Ascending aorta (tissue), 2 donors: Measurements from ENCODE around the gene SNX10. TPM values are rescaled to one million over a fixed set of nuclear protein-coding genes. Genes with fewer than 3 reads are reported as not detected.

ENCODE experiments used
- DNase-seq, 2 donors: peaks; one replicate each; pipeline ENCODE4 v3.0.0-alpha.2; 2019; ENCODE audit warnings: low spot score in 2 of 2
- H3K27ac ChIP-seq, 2 donors: fragments of 200-600 bp; sonication (generic); one replicate each; pipeline ENCODE4 v1.5.1; 2016 to 2017; ENCODE audit warnings: mild to moderate bottlenecking in 1 of 2
- H3K27me3 ChIP-seq: fragments of 200-600 bp; sonication (generic); one replicate; pipeline ENCODE4 v1.5.1; 2017
- H3K36me3 ChIP-seq, 2 donors: fragments of 200-600 bp; sonication (generic); one replicate each; pipeline ENCODE4 v1.5.1; 2016
- H3K4me1 ChIP-seq, 2 donors: fragments of 200-600 bp; sonication (generic); one replicate each; pipeline ENCODE4 v1.5.1; 2016 to 2017; ENCODE audit warnings: mild to moderate bottlenecking in 1 of 2
- H3K4me3 ChIP-seq, 2 donors: fragments of 200-600 bp; sonication (generic); one replicate each; pipeline ENCODE4 v1.5.1; 2016 to 2017; ENCODE audit warnings: mild to moderate bottlenecking in 1 of 2
- H3K9me3 ChIP-seq, 2 donors: fragments of 200-600 bp; sonication (generic); one replicate each; pipeline ENCODE4 v1.5.1; 2016
- intact Hi-C: fragments of 100-400 bp; cut with DNase I; formaldehyde crosslinking; loops from one replicate; pipeline ENCODE4 v1.15.1; 2023
- total RNA-seq: library from RNA; depleted of rRNA; stranded (reverse); fragments of >200 nt; gene quantifications from one replicate; pipeline ENCODE4 v1.1.0, GENCODE V29; 2016
- TF ChIP-seq, protein P1 (sequence below), 3 experiments: fragments of 200-600 bp in 2 of 3; fragments of 450-650 bp in 1 of 3; sonication (generic) in 2 of 3; IDR thresholded peaks; one replicate each; pipeline ENCODE4 v1.5.1; 2016 to 2019; ENCODE audit warnings: antibody characterized with exemption in 3 of 3, mild to moderate bottlenecking in 1 of 3, moderate library complexity in 1 of 3

The SNX10 gene
- total RNA-seq, 1 donor from 2014 or later: 3.5 TPM

DNA sequence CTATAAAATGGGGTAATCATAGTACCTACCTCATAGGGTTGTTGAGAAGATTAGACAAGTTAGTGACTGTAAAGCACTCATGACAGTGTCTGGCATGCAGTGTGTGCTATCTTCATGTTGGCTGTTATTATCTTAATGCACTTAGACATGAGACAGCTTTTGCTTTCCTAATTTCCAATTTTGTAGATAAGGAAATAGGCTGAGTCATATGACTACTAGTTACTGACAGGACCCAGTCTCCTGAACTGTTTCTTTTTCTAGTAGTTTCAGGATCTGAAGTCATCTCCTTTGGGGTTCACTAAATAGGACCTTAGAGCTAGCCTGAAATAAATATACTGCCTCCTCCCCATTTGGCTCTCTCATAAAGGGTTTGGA, 74.2 kb downstream of the SNX10 start:
- no peak for DNase-seq
- no peaks in the 10 kb centered on the region for H3K4me1 ChIP-seq
- intact Hi-C loops: loop anchor here (1.0 to 10.0 kb wide), 6 partner anchors 275 to 981 kb away; no protein-coding TSS in a partner anchor
- H3K4me3 ChIP-seq: no peak overlapping the region
- H3K27ac ChIP-seq: no peak overlapping the region
- H3K36me3 ChIP-seq: no peaks in the 10 kb centered on the region
- no peaks in the 10 kb centered on the region for H3K27me3 ChIP-seq
- TF ChIP-seq, protein P1, sequence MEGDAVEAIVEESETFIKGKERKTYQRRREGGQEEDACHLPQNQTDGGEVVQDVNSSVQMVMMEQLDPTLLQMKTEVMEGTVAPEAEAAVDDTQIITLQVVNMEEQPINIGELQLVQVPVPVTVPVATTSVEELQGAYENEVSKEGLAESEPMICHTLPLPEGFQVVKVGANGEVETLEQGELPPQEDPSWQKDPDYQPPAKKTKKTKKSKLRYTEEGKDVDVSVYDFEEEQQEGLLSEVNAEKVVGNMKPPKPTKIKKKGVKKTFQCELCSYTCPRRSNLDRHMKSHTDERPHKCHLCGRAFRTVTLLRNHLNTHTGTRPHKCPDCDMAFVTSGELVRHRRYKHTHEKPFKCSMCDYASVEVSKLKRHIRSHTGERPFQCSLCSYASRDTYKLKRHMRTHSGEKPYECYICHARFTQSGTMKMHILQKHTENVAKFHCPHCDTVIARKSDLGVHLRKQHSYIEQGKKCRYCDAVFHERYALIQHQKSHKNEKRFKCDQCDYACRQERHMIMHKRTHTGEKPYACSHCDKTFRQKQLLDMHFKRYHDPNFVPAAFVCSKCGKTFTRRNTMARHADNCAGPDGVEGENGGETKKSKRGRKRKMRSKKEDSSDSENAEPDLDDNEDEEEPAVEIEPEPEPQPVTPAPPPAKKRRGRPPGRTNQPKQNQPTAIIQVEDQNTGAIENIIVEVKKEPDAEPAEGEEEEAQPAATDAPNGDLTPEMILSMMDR (IDR thresholded peaks at IDR 0.05): no peak
- no peaks in the 10 kb centered on the region for H3K9me3 ChIP-seq

DNA sequence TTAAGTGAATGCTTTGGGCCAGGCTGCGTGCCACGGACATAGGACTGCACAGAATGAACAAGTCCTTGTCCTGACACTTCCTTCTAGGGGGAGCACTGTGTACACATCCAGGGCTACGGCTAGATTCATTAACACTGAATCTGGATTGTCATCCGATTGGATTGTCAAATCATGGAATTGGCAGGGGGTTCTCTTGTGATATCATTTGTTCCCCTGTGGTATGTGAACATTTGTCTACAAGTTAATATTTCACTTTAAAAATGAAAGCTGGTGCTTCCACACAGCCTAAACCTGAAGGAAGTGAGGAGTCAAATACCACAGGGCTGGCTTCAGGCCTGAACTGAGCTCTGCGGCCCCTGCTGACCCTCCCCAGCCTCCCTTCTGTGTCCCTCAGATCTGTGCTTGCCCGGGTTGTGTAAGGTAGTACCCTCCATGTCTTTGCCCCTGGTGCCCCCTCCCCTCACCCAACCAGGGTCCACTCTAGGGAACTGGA, 75.6 kb downstream of the SNX10 start:
- Histone ChIP-seq H3K9me3 (no peaks in the 10 kb centered on the region), H3K36me3 (no peaks in the 10 kb centered on the region), H3K4me1 (no peaks in the 10 kb centered on the region), H3K27me3 (no peaks in the 10 kb centered on the region), H3K4me3 (no peak overlapping the region), H3K27ac (no peak overlapping the region)
- TF ChIP-seq, protein P1 (IDR thresholded peaks at IDR 0.05): no peak
- no peak for DNase-seq
- intact Hi-C loops: loop anchor here (5.0 to 10.0 kb wide), 4 partner anchors 300 to 982 kb away; no protein-coding TSS in a partner anchor

DNA sequence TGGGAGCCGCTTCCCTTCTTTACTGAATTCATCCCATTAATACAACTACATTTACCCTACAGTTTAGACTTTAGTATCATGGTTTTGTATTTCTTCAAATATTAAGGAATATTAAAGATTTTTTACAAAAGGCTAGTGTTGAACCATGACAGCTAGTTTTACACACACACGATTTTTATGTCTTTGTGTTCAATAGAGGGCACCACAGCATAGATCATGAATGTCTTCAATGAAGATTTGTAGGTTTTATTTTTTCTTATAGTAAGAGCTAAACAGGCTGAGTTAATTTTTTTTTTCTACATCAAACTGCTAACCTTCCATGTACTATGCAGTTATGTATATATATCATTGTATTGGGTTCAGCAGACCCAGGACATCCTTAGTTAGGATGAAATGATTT, 76.9 kb downstream of the SNX10 start:
- TF ChIP-seq, protein P1 (IDR thresholded peaks at IDR 0.05): no peak
- intact Hi-C loops: loop anchor here (5.0 to 10.0 kb wide), 4 partner anchors 299 to 984 kb away; no protein-coding TSS in a partner anchor
- no peaks in the 10 kb centered on the region for H3K27me3 ChIP-seq

DNA sequence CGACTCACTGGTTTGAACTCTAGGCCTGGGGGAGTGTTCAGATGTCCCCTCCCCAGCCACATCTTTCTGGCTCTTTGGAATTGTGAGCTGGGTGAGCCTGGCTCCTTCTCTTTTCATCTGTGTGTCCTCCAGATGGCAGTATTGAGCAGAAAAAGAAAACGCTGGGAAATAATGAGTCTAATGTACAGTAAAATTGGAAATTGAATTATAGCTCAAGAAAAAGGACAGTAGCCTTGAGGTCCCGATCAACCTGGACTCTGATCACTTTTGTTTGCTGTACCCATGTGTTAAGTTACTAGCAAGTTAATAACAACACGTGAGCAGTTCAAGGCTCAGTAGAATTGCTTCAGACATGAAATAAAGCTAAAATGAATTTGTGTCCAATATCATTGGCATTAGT, 77.9 kb downstream of the SNX10 start:
- H3K4me1 ChIP-seq: no peaks in the 10 kb centered on the region
- intact Hi-C loops: loop anchor here (1.0 to 10.0 kb wide), 5 partner anchors 298 to 985 kb away; no protein-coding TSS in a partner anchor

More for the DNA sequence above, 76.9 kb downstream of the SNX10 start:
- Histone ChIP-seq H3K27ac (no peak overlapping the region), H3K9me3 (no peaks in the 10 kb centered on the region), H3K36me3 (no peaks in the 10 kb centered on the region), H3K4me1 (no peaks in the 10 kb centered on the region), H3K4me3 (no peak overlapping the region)
- no peak for DNase-seq

DNA sequence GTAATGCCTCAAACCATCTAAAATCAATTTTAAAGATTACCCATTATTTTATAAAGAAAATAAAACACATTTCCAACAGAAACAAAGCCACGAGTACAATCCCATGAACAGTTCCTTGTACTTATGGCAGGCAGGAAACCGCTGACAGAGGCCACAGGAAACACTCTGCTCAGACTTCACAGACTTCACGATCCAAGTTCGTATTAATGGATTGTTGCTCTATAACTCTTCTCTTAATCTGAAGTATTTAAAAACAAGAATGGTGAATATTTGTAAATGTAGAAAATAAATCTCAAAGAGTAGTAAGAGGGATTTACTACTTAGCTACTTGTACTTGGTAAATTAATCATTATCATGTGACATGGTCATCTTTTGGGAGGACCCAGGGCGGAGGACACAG, 78.3 kb downstream of the SNX10 start:
- no peak for DNase-seq
- Histone ChIP-seq H3K36me3 (no peaks in the 10 kb centered on the region), H3K27ac (no peak overlapping the region), H3K4me3 (no peak overlapping the region), H3K9me3 (no peaks in the 10 kb centered on the region), H3K4me1 (no peaks in the 10 kb centered on the region), H3K27me3 (peaks cover 6% of the 10 kb centered on the region)
- TF ChIP-seq, protein P1 (IDR thresholded peaks at IDR 0.05): no peak
- intact Hi-C loops: loop anchor here (5.0 kb wide), 1 partner anchor 487 kb away; no protein-coding TSS in a partner anchor

More for the DNA sequence above, 77.9 kb downstream of the SNX10 start:
- no peaks in the 10 kb centered on the region for H3K9me3 ChIP-seq
- peaks cover 4% of the 10 kb centered on the region for H3K27me3 ChIP-seq
- H3K27ac ChIP-seq: no peak overlapping the region
- no peaks in the 10 kb centered on the region for H3K36me3 ChIP-seq
- DNase-seq: no peak
- TF ChIP-seq, protein P1 (IDR thresholded peaks at IDR 0.05): peak; percentile 35 to 77 (median 70)
- H3K4me3 ChIP-seq: no peak overlapping the region
